HG02571 (cell line): ENCODE results near the gene P2RX7.
"Not testable (repeated sequence)": the region's sequence is repeated elsewhere in the genome, so short reads cannot be mapped to it uniquely, and the experiment has no call there.

ENCODE experiments used
- ATAC-seq: cut with Tn5 transposase; IDR thresholded peaks from one replicate; pipeline ENCODE4 v1.9.1; 2021; ENCODE audit warnings: mild to moderate bottlenecking, moderate library complexity; ENCODE audit not compliant: unreplicated experiment

P2RX7 gene

DNA sequence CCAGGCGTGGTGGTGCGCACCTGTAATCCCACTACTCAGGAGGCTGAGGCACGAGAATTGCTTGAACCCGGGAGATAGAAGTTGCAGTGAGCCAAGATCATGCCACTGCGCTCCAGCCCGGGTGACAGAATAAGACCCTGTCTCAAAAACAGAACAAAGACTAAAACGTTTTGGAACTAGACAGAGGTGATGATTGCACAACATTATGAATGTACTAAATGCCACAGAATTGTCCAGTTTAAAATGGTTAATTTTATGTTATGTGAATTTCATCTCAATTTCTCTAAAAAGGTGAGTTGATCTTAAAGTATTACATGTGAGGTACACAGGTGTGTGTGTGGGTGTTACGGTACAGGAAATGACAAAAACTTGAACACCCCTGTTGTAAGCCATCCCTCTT, 93.7 kb downstream of the P2RX7 start:
- ATAC-seq = no peak

DNA sequence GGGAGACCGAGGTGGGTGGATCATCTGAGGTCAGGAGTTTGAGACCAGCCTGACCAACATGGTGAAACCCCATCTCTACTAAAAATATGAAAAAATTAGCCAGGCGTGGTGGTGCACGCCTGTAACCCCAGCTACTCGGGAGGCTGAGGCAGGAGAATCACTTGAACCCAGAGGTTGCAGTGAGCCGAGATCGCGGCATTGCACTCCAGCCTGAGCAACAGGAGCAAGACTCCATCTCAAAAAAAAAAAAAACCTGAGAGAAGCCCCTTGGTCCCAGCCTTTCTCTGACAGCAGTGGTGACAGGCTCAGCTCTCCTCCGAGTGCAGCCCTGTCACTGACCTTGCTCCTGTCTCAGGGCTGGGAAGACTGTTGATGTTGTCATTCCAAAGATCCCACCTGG, 94.2 kb downstream of the P2RX7 start:
- ATAC-seq = not testable (repeated sequence)

DNA sequence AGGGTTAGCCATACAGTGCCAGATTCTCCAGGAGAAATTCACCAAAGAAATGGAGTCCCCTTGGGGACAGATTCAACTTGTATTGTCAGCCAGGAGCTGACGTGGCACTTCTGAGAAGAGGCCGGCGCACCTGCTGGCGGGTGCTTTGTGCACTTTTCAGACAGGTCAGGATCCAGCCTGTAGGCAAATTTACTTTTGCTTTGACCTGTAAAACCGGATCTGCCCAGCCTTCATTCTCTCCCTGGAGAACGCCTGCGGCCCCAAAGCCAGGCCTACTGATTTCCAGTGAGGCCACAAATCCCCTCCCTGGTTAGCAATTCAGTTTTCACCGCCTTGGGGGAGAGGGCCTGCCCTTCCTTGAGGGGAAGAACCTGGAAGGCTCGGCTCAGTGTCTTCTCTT, 94.6 kb downstream of the P2RX7 start:
- ATAC-seq = peak; percentile 62

DNA sequence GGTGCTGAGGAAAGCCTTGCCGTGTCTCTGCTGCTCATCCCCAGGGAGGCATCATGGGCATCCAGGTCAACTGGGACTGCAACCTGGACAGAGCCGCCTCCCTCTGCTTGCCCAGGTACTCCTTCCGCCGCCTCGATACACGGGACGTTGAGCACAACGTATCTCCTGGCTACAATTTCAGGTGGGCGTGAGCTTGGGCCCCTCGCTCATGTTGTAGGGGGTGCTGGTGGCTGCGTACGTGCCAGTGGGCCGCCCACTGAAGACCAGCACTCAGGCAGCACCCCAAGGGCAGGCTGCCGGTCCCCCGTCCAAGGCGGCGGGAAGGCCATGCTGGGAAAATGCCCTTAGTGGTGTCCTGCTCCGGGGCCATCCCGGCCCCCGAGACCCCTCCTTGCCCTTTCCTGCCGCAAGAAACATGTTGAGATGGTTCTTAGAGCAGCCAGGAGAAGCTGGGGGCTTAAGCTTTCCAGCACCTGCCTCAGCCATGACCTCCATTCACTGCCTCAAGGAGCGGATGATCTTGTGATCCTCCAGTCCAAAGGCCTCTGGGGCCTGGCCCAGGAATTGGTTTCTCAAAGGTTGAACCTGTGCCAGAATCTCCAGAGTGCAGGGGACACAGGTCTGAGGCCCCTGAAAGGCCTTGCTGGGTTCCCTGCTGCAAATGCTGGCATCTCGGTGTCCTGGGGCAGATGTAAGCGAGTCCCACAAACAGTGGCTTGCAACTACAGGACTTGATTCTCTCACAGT, 96.4 kb downstream of the P2RX7 start:
- no peak for ATAC-seq

DNA sequence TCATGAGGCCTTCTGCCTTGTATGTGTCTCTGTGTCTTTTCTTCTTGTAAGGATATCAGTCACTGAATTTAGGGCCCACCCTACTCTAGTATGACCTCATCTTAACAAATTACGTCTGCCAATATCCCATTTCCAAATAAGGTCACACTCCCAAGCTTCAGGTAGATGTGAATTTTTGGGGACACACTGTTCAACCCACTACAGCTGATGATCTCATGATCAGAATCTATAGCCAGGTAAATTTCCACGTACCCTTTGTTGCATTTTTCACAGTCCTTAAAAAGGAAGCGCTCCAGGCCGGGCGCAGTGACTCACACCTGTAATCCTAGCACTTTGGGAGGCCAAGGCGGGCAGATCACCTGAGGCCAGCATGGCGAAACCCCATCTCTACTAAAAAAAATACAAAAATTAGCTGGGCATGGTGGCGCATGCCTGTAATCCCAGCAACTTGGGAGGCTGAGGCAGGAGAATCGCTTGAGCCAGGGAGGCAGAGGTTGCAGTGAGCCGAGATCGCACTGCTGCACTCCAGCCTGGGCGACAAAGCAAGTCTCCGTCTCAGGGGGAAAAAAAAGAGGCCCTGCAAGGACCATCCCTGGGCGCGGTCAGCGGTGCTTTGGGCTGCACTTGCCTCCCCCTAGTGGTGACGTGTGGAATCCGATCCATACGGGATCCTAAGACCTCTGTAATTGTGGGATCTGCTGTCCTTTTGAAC, 97.3 kb downstream of the P2RX7 start:
- not testable (repeated sequence) for ATAC-seq

DNA sequence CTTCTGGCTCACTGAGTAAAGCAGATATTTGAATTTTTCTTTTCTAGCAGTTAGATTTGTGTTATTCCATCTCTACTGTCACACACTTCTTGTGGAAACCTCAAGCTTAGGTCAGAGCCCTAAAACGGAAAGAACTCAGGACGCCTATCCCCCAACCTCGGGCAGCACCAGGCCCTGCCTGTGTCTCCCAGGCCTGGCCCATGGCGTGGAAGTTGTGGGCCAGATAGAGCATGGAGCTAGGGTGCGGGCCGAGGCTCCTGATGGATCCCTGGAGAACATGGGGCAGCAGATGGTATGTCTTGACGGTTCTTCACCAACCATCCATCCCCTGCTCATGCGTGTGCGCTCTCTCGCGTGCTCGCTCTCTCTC, 97.8 kb downstream of the P2RX7 start:
- no peak for ATAC-seq

DNA sequence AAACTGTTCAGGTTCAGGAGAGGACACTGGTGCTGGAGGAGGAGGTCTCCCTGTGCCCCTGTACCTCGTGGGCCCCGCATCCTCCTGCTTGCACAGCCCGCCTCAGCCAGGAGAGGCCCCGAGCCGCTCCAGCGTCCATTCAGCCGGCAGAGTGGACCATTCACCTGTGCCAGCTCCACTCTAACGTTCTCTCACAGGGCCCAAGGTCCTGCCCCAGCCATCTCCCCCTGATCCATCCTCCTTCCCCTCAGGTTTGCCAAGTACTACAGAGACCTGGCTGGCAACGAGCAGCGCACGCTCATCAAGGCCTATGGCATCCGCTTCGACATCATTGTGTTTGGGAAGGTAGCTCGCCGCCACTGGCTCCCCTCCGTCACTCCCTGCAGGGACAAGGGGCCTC, 99.5 kb downstream of the P2RX7 start:
- no peak for ATAC-seq

DNA sequence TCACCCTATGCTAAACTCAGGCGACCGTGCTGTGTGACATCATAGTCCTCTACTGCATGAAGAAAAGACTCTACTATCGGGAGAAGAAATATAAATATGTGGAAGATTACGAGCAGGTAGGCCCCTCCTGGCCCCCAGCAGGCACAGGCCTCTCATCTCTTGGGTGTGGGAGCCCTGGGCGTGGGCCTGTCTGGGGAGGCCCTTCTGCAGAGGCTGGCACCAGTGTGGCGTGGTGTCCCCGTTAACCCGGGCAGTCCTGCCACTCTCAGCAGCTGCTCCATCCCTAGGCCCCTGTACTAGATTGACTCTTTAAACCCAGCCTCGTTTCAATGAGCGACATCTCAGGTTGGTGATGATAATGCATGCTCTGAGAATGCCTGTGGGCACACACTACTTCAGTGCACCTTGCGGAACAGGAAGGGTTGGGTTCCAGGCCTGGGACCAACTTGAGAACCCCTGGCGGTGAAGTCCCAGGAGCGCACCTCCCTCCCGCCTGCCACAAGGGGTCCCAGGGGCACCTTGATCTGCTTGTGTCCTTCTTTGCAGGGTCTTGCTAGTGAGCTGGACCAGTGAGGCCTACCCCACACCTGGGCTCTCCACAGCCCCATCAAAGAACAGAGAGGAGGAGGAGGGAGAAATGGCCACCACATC, 100.4 kb downstream of the P2RX7 start:
- no peak for ATAC-seq

DNA sequence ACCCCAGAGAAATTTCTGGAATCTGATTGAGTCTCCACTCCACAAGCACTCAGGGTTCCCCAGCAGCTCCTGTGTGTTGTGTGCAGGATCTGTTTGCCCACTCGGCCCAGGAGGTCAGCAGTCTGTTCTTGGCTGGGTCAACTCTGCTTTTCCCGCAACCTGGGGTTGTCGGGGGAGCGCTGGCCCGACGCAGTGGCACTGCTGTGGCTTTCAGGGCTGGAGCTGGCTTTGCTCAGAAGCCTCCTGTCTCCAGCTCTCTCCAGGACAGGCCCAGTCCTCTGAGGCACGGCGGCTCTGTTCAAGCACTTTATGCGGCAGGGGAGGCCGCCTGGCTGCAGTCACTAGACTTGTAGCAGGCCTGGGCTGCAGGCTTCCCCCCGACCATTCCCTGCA, 100.9 kb downstream of the P2RX7 start:
- no peak for ATAC-seq

DNA sequence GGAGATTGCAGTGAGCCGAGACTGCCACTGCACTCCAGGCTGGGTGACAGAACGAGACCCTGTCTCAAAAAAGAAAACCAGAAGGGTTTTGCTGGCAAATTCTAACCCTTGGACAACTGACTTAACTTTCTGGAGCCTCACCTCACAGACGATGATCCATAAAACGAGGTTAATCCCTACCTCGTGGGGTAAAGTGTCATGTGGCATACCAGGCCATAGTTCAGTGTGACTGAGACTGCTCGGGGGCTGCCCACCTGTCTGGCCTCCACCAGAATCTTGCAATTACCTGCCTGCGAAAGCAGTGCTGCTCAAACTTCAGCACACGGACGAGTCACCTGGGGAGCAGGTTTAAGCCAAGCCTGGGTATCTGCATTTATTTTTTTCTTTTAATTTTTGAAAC, 104.1 kb downstream of the P2RX7 start:
- ATAC-seq = no peak

DNA sequence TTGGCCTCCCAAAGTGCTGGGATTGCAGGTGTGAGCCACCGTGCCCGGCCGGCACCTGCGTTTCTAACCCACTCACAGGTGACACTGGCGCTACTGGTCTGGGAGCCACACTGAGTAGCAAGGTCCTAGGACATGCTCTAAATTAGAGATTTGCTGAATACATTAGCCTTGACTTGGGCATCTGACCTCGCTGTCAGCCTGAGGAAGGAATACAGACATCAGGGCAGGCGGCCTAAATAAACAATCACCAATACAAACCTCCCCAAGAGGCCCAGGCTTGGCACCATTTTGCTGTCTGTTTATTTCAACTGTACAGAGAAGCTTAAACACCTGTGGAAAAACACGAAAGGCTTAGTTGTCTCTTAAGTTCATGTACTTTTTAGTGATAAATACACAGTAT, 104.7 kb downstream of the P2RX7 start:
- ATAC-seq = no peak
